Smooth muscle cell (in vitro differentiated cells): Measurements from ENCODE around the gene WDR88. TPM values are rescaled to one million over a fixed set of nuclear protein-coding genes. Genes with fewer than 3 reads are reported as not detected.

Experiments
- DNase-seq: peaks from one replicate; lab custom pipeline; 2025; ENCODE audit not compliant: unreplicated experiment; lab: John Stamatoyannopoulos, UW
- H2AFZ ChIP-seq: fragments of 200-600 bp; sonication (generic); 2 replicates; pipeline ENCODE4 v1.6.0; 2016; ENCODE audit warnings: antibody characterized with exemption, low read depth, mild to moderate bottlenecking
- H3F3A ChIP-seq: fragments of 200-600 bp; sonication (generic); 2 replicates; pipeline ENCODE4 v1.6.0; 2017; ENCODE audit warnings: antibody characterized with exemption, low read depth
- H3K27ac ChIP-seq: fragments of 200-600 bp; sonication (generic); 2 replicates; pipeline ENCODE4 v1.5.1; 2016; ENCODE audit warnings: low read depth, mild to moderate bottlenecking
- H3K27me3 ChIP-seq: fragments of 200-600 bp; sonication (generic); 2 replicates; pipeline ENCODE4 v1.6.1; 2016; ENCODE audit warnings: low read depth, mild to moderate bottlenecking
- H3K36me3 ChIP-seq: fragments of 200-600 bp; sonication (generic); 2 replicates; pipeline ENCODE4 v1.5.1; 2016; ENCODE audit warnings: low read depth
- H3K4me1 ChIP-seq: fragments of 200-600 bp; sonication (generic); 2 replicates; pipeline ENCODE4 v1.5.1; 2016; ENCODE audit warnings: low read depth
- H3K4me2 ChIP-seq: fragments of 200-600 bp; sonication (generic); 2 replicates; pipeline ENCODE4 v1.6.0; 2016; ENCODE audit warnings: mild to moderate bottlenecking
- H3K4me3 ChIP-seq: fragments of 200-600 bp; sonication (generic); 2 replicates; pipeline ENCODE4 v1.5.1; 2016; ENCODE audit warnings: mild to moderate bottlenecking
- H3K79me2 ChIP-seq: fragments of 200-600 bp; sonication (generic); 2 replicates; pipeline ENCODE4 v1.6.0; 2016; ENCODE audit warnings: low read depth, mild to moderate bottlenecking
- H3K9ac ChIP-seq: fragments of 200-600 bp; sonication (generic); 2 replicates; pipeline ENCODE4 v1.6.0; 2016; ENCODE audit warnings: low read depth
- H3K9me3 ChIP-seq: fragments of 200-600 bp; sonication (generic); replicated peaks from 2 replicates; pipeline ENCODE4 v1.5.1; 2016; ENCODE audit warnings: low read depth
- H4K20me1 ChIP-seq: fragments of 200-600 bp; sonication (generic); 2 replicates; pipeline ENCODE4 v1.6.0; 2016; ENCODE audit warnings: low read depth
- WGBS: methylation state at CpG from one replicate; pipeline ENCODE4 v1.1.7; 2016; ENCODE audit warnings: low lambda C conversion rate; 5-methylcytosine and 5-hydroxymethylcytosine counted together
- polyA plus RNA-seq: library from polyadenylated mRNA; unstranded; fragments of >200 nt; fragmentation: Nextera tagmentation; extraction: Ambion mirVana; gene quantifications from 2 replicates; pipeline ENCODE4 v1.2.1, GENCODE V29; 2016
- total RNA-seq: library from RNA; depleted of rRNA; stranded (reverse); fragments of >200 nt; gene quantifications from 2 replicates; pipeline ENCODE4 v1.2.3, GENCODE V29; 2014
- TF ChIP-seq, protein P1 (sequence below): fragments of 200-600 bp; sonication (generic); IDR thresholded peaks from 2 replicates; pipeline ENCODE4 v1.5.1; 2017; ENCODE audit warnings: borderline replicate concordance, mild to moderate bottlenecking, antibody characterized with exemption; ENCODE audit not compliant: insufficient read depth, poor library complexity, severe bottlenecking

The WDR88 gene
- total and polyA plus RNA-seq, 2 experiments from 2014 or later = not detected

DNA sequence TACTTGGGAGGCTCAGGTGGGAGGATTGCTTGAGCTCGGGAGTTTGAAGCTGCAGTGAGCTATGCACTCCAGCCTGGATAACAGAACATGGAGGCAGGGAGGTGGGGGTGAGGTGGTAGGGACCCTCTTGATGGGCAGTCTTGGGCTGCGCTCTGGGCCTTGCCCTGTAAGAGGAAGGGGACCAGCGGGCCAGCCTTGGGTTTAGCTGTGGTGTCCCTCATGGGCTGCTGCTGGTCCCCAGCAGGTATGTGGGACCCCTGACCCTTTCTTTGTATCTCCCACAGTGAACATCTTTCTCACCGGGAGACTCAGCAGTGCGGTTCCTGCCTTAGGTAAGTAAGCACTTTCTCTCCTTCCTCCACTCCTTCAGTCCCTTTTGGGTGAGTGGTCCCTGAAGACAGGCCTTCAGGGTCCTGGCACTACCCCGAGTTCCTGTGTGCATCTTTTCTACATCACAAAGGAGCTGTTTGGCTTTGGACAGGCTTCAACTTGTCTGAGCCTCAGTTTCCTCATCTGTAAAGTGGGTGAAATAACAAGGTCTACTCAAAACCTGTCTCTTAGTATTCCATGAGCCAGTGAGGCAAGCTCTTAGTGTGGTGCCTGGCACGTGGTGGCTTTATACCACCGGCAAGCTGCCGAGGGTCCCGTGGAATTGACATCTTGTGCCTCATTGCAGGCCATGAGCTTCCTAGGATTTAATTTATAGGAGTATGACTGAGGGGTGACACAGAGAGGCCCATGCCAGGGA, 64.7 kb downstream of the WDR88 start:
- no peaks in the 10 kb centered on the region for H3K79me2 ChIP-seq
- no peak overlapping the region for H2AFZ ChIP-seq
- H3K9ac ChIP-seq = no peak overlapping the region
- H3K4me1 ChIP-seq = no peaks in the 10 kb centered on the region
- H3K9me3 ChIP-seq = no peaks in the 10 kb centered on the region
- no peaks in the 10 kb centered on the region for H3K36me3 ChIP-seq
- H3K27me3 ChIP-seq = no peaks in the 10 kb centered on the region
- H3K4me2 ChIP-seq = no peak overlapping the region
- WGBS = 97% methylated on average over 10 of the region's 10 CpGs
- H3K4me3 ChIP-seq = no peak overlapping the region
- peaks cover 15% of the 10 kb centered on the region for H4K20me1 ChIP-seq
- DNase-seq = no peak
- H3K27ac ChIP-seq = no peak overlapping the region
- TF ChIP-seq, protein P1, sequence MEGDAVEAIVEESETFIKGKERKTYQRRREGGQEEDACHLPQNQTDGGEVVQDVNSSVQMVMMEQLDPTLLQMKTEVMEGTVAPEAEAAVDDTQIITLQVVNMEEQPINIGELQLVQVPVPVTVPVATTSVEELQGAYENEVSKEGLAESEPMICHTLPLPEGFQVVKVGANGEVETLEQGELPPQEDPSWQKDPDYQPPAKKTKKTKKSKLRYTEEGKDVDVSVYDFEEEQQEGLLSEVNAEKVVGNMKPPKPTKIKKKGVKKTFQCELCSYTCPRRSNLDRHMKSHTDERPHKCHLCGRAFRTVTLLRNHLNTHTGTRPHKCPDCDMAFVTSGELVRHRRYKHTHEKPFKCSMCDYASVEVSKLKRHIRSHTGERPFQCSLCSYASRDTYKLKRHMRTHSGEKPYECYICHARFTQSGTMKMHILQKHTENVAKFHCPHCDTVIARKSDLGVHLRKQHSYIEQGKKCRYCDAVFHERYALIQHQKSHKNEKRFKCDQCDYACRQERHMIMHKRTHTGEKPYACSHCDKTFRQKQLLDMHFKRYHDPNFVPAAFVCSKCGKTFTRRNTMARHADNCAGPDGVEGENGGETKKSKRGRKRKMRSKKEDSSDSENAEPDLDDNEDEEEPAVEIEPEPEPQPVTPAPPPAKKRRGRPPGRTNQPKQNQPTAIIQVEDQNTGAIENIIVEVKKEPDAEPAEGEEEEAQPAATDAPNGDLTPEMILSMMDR = no peak
- H3F3A ChIP-seq = no peaks in the 10 kb centered on the region

- Histone ChIP-seq H3K4me3 (no peak overlapping the region), H3K79me2 (no peaks in the 10 kb centered on the region), H3K27ac (no peak overlapping the region), H3K36me3 (no peaks in the 10 kb centered on the region), H2AFZ (no peak overlapping the region), H4K20me1 (peaks cover 21% of the 10 kb centered on the region), H3K4me2 (no peak overlapping the region), H3K9ac (no peak overlapping the region), H3F3A (no peaks in the 10 kb centered on the region), H3K4me1 (no peaks in the 10 kb centered on the region), H3K9me3 (no peaks in the 10 kb centered on the region), H3K27me3 (no peaks in the 10 kb centered on the region)
- WGBS = 97% methylated on average over 11 of the region's 11 CpGs
- no peak for DNase-seq
- TF ChIP-seq, protein P1 = no peak
Measured at GRCh38 chr19:33197591-33198000, 65.7 kb downstream of the WDR88 start.

GRCh38 chr19:33198169-33198568, 66.3 kb downstream of the WDR88 start:
- no peak overlapping the region for H3K9ac ChIP-seq
- no peak overlapping the region for H2AFZ ChIP-seq
- peaks cover 21% of the 10 kb centered on the region for H4K20me1 ChIP-seq
- H3K9me3 ChIP-seq = no peaks in the 10 kb centered on the region
- WGBS = 98% methylated on average over 7 of the region's 7 CpGs
- no peak overlapping the region for H3K4me2 ChIP-seq
- TF ChIP-seq, protein P1 = no peak
- H3K4me3 ChIP-seq = no peak overlapping the region
- H3K27ac ChIP-seq = no peak overlapping the region
- H3F3A ChIP-seq = no peaks in the 10 kb centered on the region
- no peaks in the 10 kb centered on the region for H3K36me3 ChIP-seq
- H3K4me1 ChIP-seq = no peaks in the 10 kb centered on the region
- H3K27me3 ChIP-seq = no peaks in the 10 kb centered on the region
- no peak for DNase-seq
- H3K79me2 ChIP-seq = no peaks in the 10 kb centered on the region
